ENCODE data around the gene BABAM1. TPM values are rescaled to one million over a fixed set of nuclear protein-coding genes. Genes with fewer than 3 reads are reported as not detected.

The BABAM1 gene
- total and polyA plus RNA-seq, 9 of the 15 experiments (the other 6 are each of a cell fraction or from before 2014, with no cell fraction given): 14.7 to 160 (median 113) TPM

GRCh38 chr19:17236811-17237543 is 30.3 kb upstream of the BABAM1 start:
- ATAC-seq (no peak), FAIRE-seq (no peak), DNase-seq (ENCODE audit: extremely low read depth in 1 of 4, low spot score in 3 of 4) (no peak)
- Histone ChIP-seq H2AFZ (ENCODE audit: low read depth, low read length) (no peak overlapping the region), H4K20me1 (replicated peaks; ENCODE audit: control insufficient read depth, insufficient read depth, low read length) (peaks cover 6% of the 10 kb centered on the region; the same call in 1 of the 2 replicates), H3K4me1 (replicated peaks in 1 of 2; ENCODE audit: control insufficient read depth in 2 of 2, insufficient read depth in 2 of 2, low read length in 2 of 2) (peaks cover 18 to 52% of the 10 kb centered on the region in 2 experiments), H3K36me3 (ENCODE audit: control insufficient read depth, insufficient read depth, low read length) (peaks cover 65% of the 10 kb centered on the region; the same call in 2 of the 3 replicates), H3K9ac (ENCODE audit: insufficient read depth in 1 of 2, low read depth in 2 of 2, low read length in 2 of 2) (peak overlapping the region in 1 of 2 experiments; percentile 80; a peak in 2 of 4 replicates), H3K9me3 (replicated peaks; ENCODE audit: control insufficient read depth, insufficient read depth, low read depth, low read length) (no peaks in the 10 kb centered on the region), H3K4me3 (no peak overlapping the region), H3K27ac (ENCODE audit: extremely low read depth, low read depth, low read length) (peak overlapping the region; percentile 76; the same call in 1 of the 3 replicates), H3K27me3 (ENCODE audit: control insufficient read depth in 2 of 2, insufficient read depth in 2 of 2, low read length in 2 of 2) (no peaks in the 10 kb centered on the region), H3K4me2 (ENCODE audit: insufficient read depth, low read length) (no peak overlapping the region), H3K9me1 (ENCODE audit: control insufficient read depth, insufficient read depth, low read length) (no peaks in the 10 kb centered on the region), H3K79me2 (ENCODE audit: control insufficient read depth, insufficient read depth, low read length) (peaks cover 65% of the 10 kb centered on the region)
- in situ Hi-C loops (cut with MboI): no loop called here
- 84% methylated on average over 11 of the region's 18 CpGs for WGBS (ENCODE audit: insufficient coverage, low coverage, missing lambda C conversion rate)
- POLR2A ChIA-PET: interaction anchor here (0.8 to 11.3 kb wide), 4 partner anchors 11 to 30 kb away, joined by 3 to 129 read pairs (median 8); partner anchors contain the start of genes OCEL1 and USE1
- BruUV-seq (replicated peaks): no TSS peak
- intact Hi-C loops (cut with micrococcal nuclease): no loop called here
- CTCF ChIA-PET (ENCODE audit: low intra/inter-chr PET ratio): no interaction called here
- TF ChIP-seq RFX1 (IDR thresholded peaks at IDR 0.05) (no peak), ETS2 (tag; IDR thresholded peaks at IDR 0.05; ENCODE audit: borderline replicate concordance, poor library complexity, severe bottlenecking) (no peak), SETDB1 (IDR thresholded peaks at IDR 0.05; ENCODE audit: low read length) (no peak), NFIC (IDR thresholded peaks at IDR 0.05) (peak; percentile 52), LEF1 (IDR thresholded peaks at IDR 0.05) (no peak), ZNF197 (CRISPR knock-in tag; IDR thresholded peaks at IDR 0.05; ENCODE audit: low read depth) (no peak), ZNF639 (CRISPR knock-in tag; conservative IDR thresholded peaks at IDR 0.05 in 1 of 2, IDR thresholded peaks at IDR 0.05 in 1 of 2) (no peak), CREB3L1 (IDR thresholded peaks at IDR 0.05; ENCODE audit: borderline replicate concordance, low read depth) (no peak), KHSRP (IDR thresholded peaks at IDR 0.05) (no peak), RBFOX2 (IDR thresholded peaks at IDR 0.05; ENCODE audit: low read depth, low read length) (peak; percentile 51), TCF15 (CRISPR knock-in tag; IDR thresholded peaks at IDR 0.05) (no peak), FOXM1 (IDR thresholded peaks at IDR 0.05; ENCODE audit: low read depth) (no peak), FOXM1 (CRISPR knock-in tag; IDR thresholded peaks at IDR 0.05; ENCODE audit: low read depth) (no peak), ATF2 (CRISPR knock-in tag; IDR thresholded peaks at IDR 0.05) (no peak), BCOR (IDR thresholded peaks at IDR 0.05) (0 out of 2 replicates have a peak, but pooled peaks have one; percentile 6), CHD4 (IDR thresholded peaks at IDR 0.05; ENCODE audit: insufficient read depth, insufficient replicate concordance, low read depth, low read length, poor library complexity, severe bottlenecking) (no peak), MXI1 (IDR thresholded peaks at IDR 0.05; ENCODE audit: low read depth, low read length) (no peak)

Data from K562 (cell line).